K562 (cell line): ENCODE results near the gene GOLPH3L. TPM values are rescaled to one million over a fixed set of nuclear protein-coding genes. Genes with fewer than 3 reads are reported as not detected.

Source experiments
- ATAC-seq: fragments of 200-7000 bp; cut with Tn5 transposase; 3 replicates; pipeline ENCODE4 v1.9.1; 2020; ENCODE audit warnings: moderate library complexity
- BruUV-seq: library from RNA; stranded (reverse); fragments of 400-500 nt; replicated peaks from 2 replicates; lab custom pipeline; 2021; lab: Mats Ljungman, UMichigan
- CTCF ChIA-PET: fragments of 300-600 bp; formaldehyde crosslinking; extraction: SDS; loops from one replicate; lab custom pipeline; 2021; ENCODE audit warnings: low intra/inter-chr PET ratio; lab: Yijun Ruan, JAX
- POLR2A ChIA-PET: fragments of 300-600, 350-650 bp; sonication (Branson Sonifier 250); formaldehyde crosslinking; extraction: SDS; loops from one replicate; lab custom pipeline; 2021; ENCODE audit warnings: antibody characterized with exemption, inconsistent platforms; lab: Yijun Ruan, JAX
- DNase-seq, 4 experiments: peaks; one replicate each; pipeline versions ENCODE4 v3.0.0 to v3.0.0-alpha.2; 2011 to 2018; ENCODE audit warnings: low spot score in 3 of 4, mixed read lengths in 3 of 4; ENCODE audit errors: extremely low read depth in 1 of 4
- FAIRE-seq: peaks from 2 replicates; lab custom pipeline; 2011; peaks lifted over from hg19 to GRCh38; lab: Jason Lieb, UNC
- H2AFZ ChIP-seq: 2 replicates; pipeline ENCODE4 v1.6.0; 2011; ENCODE audit warnings: low read depth, low read length, control low read depth, inconsistent platforms
- H3K27ac ChIP-seq: fragments of 200-600 bp; 3 replicates; pipeline ENCODE4 v1.8.0; 2011; ENCODE audit warnings: low read depth, mild to moderate bottlenecking, control low read depth, inconsistent platforms, low read length, moderate library complexity, mixed read lengths; ENCODE audit errors: extremely low read depth
- H3K27me3 ChIP-seq, 2 experiments: fragments of 300-600 bp in 1 of 2; 2 replicates in 1 of 2; 3 replicates in 1 of 2; pipeline versions ENCODE4 v1.6.0 to v1.8.0; 2011; ENCODE audit warnings: inconsistent platforms in 2 of 2, low read length in 2 of 2, mild to moderate bottlenecking in 1 of 2, mixed read lengths in 1 of 2, moderate library complexity in 1 of 2; ENCODE audit not compliant: control insufficient read depth in 2 of 2, insufficient read depth in 2 of 2
- H3K36me3 ChIP-seq: fragments of 300-600 bp; 3 replicates; pipeline ENCODE4 v1.8.0; 2011; ENCODE audit warnings: mild to moderate bottlenecking, low read length, inconsistent platforms; ENCODE audit not compliant: control insufficient read depth, insufficient read depth
- H3K4me1 ChIP-seq, 2 experiments: fragments of 200-600 bp in 1 of 2; replicated peaks in 1 of 2; 2 replicates in 1 of 2; 3 replicates in 1 of 2; pipeline versions ENCODE4 v1.5.1 to v1.8.0; 2011; ENCODE audit warnings: inconsistent platforms in 2 of 2, low read length in 2 of 2, mild to moderate bottlenecking in 1 of 2, mixed read lengths in 1 of 2, moderate library complexity in 1 of 2; ENCODE audit not compliant: control insufficient read depth in 2 of 2, insufficient read depth in 2 of 2
- H3K4me2 ChIP-seq: 2 replicates; pipeline ENCODE4 v1.6.1; 2011; ENCODE audit warnings: low read length, control low read depth, inconsistent platforms, mixed read lengths; ENCODE audit not compliant: insufficient read depth
- H3K4me3 ChIP-seq: fragments of 200-600 bp; sonication (generic), shearing (Covaris generic); 2 replicates; pipeline ENCODE4 v1.5.1; 2016; ENCODE audit warnings: control low read depth, inconsistent platforms
- H3K79me2 ChIP-seq: fragments of 200-600 bp; 3 replicates; pipeline ENCODE4 v1.8.0; 2011; ENCODE audit warnings: low read length, inconsistent platforms; ENCODE audit not compliant: control insufficient read depth, insufficient read depth
- H3K9ac ChIP-seq, 2 experiments: 2 replicates each; pipeline versions ENCODE4 v1.6.0 to v1.6.1; 2011; ENCODE audit warnings: low read depth in 2 of 2, low read length in 2 of 2, control low read depth in 1 of 2, inconsistent platforms in 1 of 2, mild to moderate bottlenecking in 1 of 2, mixed read lengths in 1 of 2; ENCODE audit not compliant: insufficient read depth in 1 of 2
- H3K9me1 ChIP-seq: one replicate; pipeline ENCODE4 v1.6.0; 2011; ENCODE audit warnings: inconsistent platforms, mild to moderate bottlenecking, low read length, moderate library complexity; ENCODE audit not compliant: control insufficient read depth, insufficient read depth
- H3K9me3 ChIP-seq: replicated peaks from 2 replicates; pipeline ENCODE4 v1.5.1; 2011; ENCODE audit warnings: low read depth, low read length, inconsistent platforms; ENCODE audit not compliant: control insufficient read depth, insufficient read depth
- H4K20me1 ChIP-seq: replicated peaks from 2 replicates; pipeline ENCODE4 v1.6.1; 2011; ENCODE audit warnings: low read length, inconsistent platforms, mixed read lengths; ENCODE audit not compliant: control insufficient read depth, insufficient read depth
- CHD1 ChIP-seq: fragments of 200-600 bp; sonication (generic); IDR thresholded peaks from one replicate; pipeline ENCODE4 v1.6.1; 2012; ENCODE audit warnings: mild to moderate bottlenecking, moderate library complexity, low read length, inconsistent platforms
- FUS ChIP-seq: fragments of 200-400 bp; formaldehyde crosslinking; optimal IDR thresholded peaks from 2 replicates; pipeline ENCODE3; 2017; ENCODE audit warnings: low read depth, low read length
- HOXB6 ChIP-seq: fragments of 250-450 bp; sonication (Bioruptor Pico); IDR thresholded peaks from 2 replicates; pipeline ENCODE4 v1.5.1; 2022; ENCODE audit warnings: mild to moderate bottlenecking, borderline replicate concordance
- KDM5B ChIP-seq: fragments of 200-600 bp; sonication (generic); IDR thresholded peaks from 2 replicates; pipeline ENCODE4 v1.6.1; 2012; ENCODE audit warnings: low read depth, mild to moderate bottlenecking, moderate library complexity, low read length, control low read depth, inconsistent platforms; ENCODE audit not compliant: insufficient replicate concordance
- MED1 ChIP-seq: sonication (generic); formaldehyde crosslinking; IDR thresholded peaks from 2 replicates; pipeline ENCODE4 v1.8.1; 2023; ENCODE audit warnings: missing genetic modification reagents, borderline replicate concordance
- MYC ChIP-seq, 2 experiments: fragments of 250-450 bp in 1 of 2; sonication (Bioruptor Pico) in 1 of 2; IDR thresholded peaks; 2 replicates each; pipeline versions ENCODE4 v1.5.1 to v1.6.1; 2012 to 2021; ENCODE audit warnings: low read depth in 2 of 2, borderline replicate concordance in 1 of 2, improper control_type of control experiment in 1 of 2, low read length in 1 of 2, mild to moderate bottlenecking in 1 of 2, moderate library complexity in 1 of 2
- NCOA1 ChIP-seq: fragments of 450-650 bp; IDR thresholded peaks from 2 replicates; pipeline ENCODE4 v1.6.1; 2016; ENCODE audit warnings: low read depth
- NELFE ChIP-seq: IDR thresholded peaks from 2 replicates; pipeline ENCODE4 v1.6.1; 2011; ENCODE audit warnings: mild to moderate bottlenecking; ENCODE audit not compliant: insufficient read depth, insufficient read length
- NFATC3 ChIP-seq: fragments of 450-650 bp; IDR thresholded peaks from 2 replicates; pipeline ENCODE4 v1.6.1; 2017; ENCODE audit warnings: mild to moderate bottlenecking
- TBL1XR1 ChIP-seq, 2 experiments: IDR thresholded peaks; 2 replicates each; pipeline ENCODE4 v1.6.1; 2012; ENCODE audit warnings: improper control_type of control experiment in 2 of 2, low read length in 2 of 2, mild to moderate bottlenecking in 1 of 2
- ZNF639 ChIP-seq, 2 experiments: fragments of 200-800 bp in 1 of 2; sonication (Bioruptor generic) in 1 of 2; sonication (generic) in 1 of 2; formaldehyde crosslinking in 1 of 2; IDR thresholded peaks in 1 of 2; conservative IDR thresholded peaks in 1 of 2; 2 replicates each; pipeline versions ENCODE4 v1.5.0 to v1.6.1; 2016 to 2020; ENCODE audit warnings: missing compliant biosample characterization in 1 of 2, missing genetic modification characterization in 1 of 2, missing genetic modification reagents in 1 of 2
- WGBS: fragments of 100-300 bp; shearing (Covaris generic); methylation state at CpG from one replicate; pipeline ENCODE4 v1.1.6; 2016; ENCODE audit warnings: low coverage, mixed read lengths; ENCODE audit not compliant: insufficient coverage; ENCODE audit errors: missing lambda C conversion rate; 5-methylcytosine and 5-hydroxymethylcytosine counted together
- in situ Hi-C: fragments of 300-500 bp; cut with MboI; formaldehyde crosslinking; loops from 4 replicates; pipeline ENCODE4 v1.15.0; 2018; ENCODE audit warnings: inconsistent platforms, mixed read lengths
- intact Hi-C: fragments of 100-400 bp; cut with micrococcal nuclease; formaldehyde crosslinking; loops from 2 replicates; pipeline ENCODE4 v1.14.2; 2022
- polyA plus RNA-seq, 8 experiments: library from polyadenylated mRNA; depleted of rRNA in 4 of 8; stranded (reverse) in 5 of 8; unstranded in 3 of 8; fragments of >200 nt; fragmentation: Nextera tagmentation in 2 of 8; fragmentation: Illumina TruSeq in 1 of 8; extraction: Ambion mirVana in 2 of 8; extraction: Trizol in 1 of 8; gene quantifications; 2 replicates each; pipeline versions ENCODE4 v1.2.1 to v1.2.3, GENCODE V29; 2011 to 2014; ENCODE audit warnings: inconsistent platforms in 1 of 8, missing spikeins in 1 of 8
- total RNA-seq, 7 experiments: library from RNA; depleted of rRNA in 6 of 7; stranded (reverse); fragments of >200 nt in 6 of 7; fragmentation: Illumina TruSeq in 2 of 7; extraction: Trizol in 2 of 7; gene quantifications; 2 replicates each; pipeline versions ENCODE4 v1.2.1 to v1.2.3, GENCODE V29; 2011 to 2021; ENCODE audit warnings: low replicate concordance in 1 of 7
- TF ChIP-seq, protein P1 (sequence below): sonication (generic); formaldehyde crosslinking; IDR thresholded peaks from 2 replicates; pipeline ENCODE4 v1.8.1; 2023; ENCODE audit warnings: missing genetic modification reagents, mild to moderate bottlenecking, borderline replicate concordance
- TF ChIP-seq, protein P2 (sequence below): sonication (generic); formaldehyde crosslinking; IDR thresholded peaks from 2 replicates; pipeline ENCODE4 v1.8.1; 2022; ENCODE audit warnings: missing genetic modification reagents

GOLPH3L gene
- total and polyA plus RNA-seq, 9 of the 15 experiments (the other 6 are each of a cell fraction or from before 2014, with no cell fraction given), result 8.1 to 42.1 (median 21.6) TPM

DNA sequence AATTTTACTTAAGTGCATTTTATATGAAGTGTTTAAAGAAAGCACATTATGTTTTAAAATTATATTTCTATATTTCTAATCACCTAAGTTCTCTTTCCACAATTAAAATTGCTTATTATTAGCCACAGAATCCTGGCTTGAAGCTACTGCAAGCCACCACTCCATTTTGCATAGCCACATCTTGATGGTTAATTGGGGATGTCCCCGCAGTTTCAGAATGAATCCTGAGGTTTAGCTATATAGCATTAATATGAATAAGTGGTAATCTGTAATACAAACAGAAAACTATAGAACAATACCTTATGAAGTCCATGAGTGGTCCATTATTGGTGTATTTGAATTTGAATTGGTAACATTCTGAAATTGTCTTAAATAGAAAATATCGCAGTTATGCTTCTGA lies 11.6 kb upstream of the GOLPH3L start:
- Histone ChIP-seq H3K79me2 (no peaks in the 10 kb centered on the region), H2AFZ (no peak overlapping the region), H3K4me1 (peaks cover 0 to 16% of the 10 kb centered on the region in 2 experiments; a peak in 3 of 5 replicates), H4K20me1 (no peaks in the 10 kb centered on the region), H3K9me3 (no peaks in the 10 kb centered on the region), H3K4me2 (no peak overlapping the region), H3K9ac (no peak overlapping the region), H3K27ac (no peak overlapping the region), H3K36me3 (no peaks in the 10 kb centered on the region), H3K4me3 (no peak overlapping the region), H3K9me1 (no peaks in the 10 kb centered on the region), H3K27me3 (no peaks in the 10 kb centered on the region)
- 65% methylated on average over 2 of the region's 2 CpGs for WGBS
- no TSS peak for BruUV-seq
- CTCF ChIA-PET, result no interaction called here
- intact Hi-C loops, result no loop called here
- ATAC-seq, result no peak
- FAIRE-seq, result no peak
- in situ Hi-C loops, result no loop called here
- DNase-seq, result no peak
- POLR2A ChIA-PET, result no interaction called here
- TF ChIP-seq MYC (IDR thresholded peaks at IDR 0.05; ENCODE audit: low read depth, low read length), result no peak
- no peak for TF ChIP-seq MYC (CRISPR knock-in tag; IDR thresholded peaks at IDR 0.05; ENCODE audit: borderline replicate concordance, low read depth)
- no peak for TF ChIP-seq HOXB6 (CRISPR knock-in tag)
- TF ChIP-seq, protein P1, sequence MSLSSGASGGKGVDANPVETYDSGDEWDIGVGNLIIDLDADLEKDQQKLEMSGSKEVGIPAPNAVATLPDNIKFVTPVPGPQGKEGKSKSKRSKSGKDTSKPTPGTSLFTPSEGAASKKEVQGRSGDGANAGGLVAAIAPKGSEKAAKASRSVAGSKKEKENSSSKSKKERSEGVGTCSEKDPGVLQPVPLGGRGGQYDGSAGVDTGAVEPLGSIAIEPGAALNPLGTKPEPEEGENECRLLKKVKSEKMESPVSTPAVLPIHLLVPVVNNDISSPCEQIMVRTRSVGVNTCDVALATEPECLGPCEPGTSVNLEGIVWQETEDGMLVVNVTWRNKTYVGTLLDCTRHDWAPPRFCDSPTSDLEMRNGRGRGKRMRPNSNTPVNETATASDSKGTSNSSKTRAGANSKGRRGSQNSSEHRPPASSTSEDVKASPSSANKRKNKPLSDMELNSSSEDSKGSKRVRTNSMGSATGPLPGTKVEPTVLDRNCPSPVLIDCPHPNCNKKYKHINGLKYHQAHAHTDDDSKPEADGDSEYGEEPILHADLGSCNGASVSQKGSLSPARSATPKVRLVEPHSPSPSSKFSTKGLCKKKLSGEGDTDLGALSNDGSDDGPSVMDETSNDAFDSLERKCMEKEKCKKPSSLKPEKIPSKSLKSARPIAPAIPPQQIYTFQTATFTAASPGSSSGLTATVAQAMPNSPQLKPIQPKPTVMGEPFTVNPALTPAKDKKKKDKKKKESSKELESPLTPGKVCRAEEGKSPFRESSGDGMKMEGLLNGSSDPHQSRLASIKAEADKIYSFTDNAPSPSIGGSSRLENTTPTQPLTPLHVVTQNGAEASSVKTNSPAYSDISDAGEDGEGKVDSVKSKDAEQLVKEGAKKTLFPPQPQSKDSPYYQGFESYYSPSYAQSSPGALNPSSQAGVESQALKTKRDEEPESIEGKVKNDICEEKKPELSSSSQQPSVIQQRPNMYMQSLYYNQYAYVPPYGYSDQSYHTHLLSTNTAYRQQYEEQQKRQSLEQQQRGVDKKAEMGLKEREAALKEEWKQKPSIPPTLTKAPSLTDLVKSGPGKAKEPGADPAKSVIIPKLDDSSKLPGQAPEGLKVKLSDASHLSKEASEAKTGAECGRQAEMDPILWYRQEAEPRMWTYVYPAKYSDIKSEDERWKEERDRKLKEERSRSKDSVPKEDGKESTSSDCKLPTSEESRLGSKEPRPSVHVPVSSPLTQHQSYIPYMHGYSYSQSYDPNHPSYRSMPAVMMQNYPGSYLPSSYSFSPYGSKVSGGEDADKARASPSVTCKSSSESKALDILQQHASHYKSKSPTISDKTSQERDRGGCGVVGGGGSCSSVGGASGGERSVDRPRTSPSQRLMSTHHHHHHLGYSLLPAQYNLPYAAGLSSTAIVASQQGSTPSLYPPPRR (CRISPR knock-in tag), result no peak
- no peak for TF ChIP-seq KDM5B
- TF ChIP-seq, protein P2, sequence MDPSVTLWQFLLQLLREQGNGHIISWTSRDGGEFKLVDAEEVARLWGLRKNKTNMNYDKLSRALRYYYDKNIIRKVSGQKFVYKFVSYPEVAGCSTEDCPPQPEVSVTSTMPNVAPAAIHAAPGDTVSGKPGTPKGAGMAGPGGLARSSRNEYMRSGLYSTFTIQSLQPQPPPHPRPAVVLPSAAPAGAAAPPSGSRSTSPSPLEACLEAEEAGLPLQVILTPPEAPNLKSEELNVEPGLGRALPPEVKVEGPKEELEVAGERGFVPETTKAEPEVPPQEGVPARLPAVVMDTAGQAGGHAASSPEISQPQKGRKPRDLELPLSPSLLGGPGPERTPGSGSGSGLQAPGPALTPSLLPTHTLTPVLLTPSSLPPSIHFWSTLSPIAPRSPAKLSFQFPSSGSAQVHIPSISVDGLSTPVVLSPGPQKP (CRISPR knock-in tag), result no peak
- TF ChIP-seq NFATC3, result no peak
- TF ChIP-seq ZNF639 (CRISPR knock-in tag; conservative IDR thresholded peaks at IDR 0.05 in 1 of 2, IDR thresholded peaks at IDR 0.05 in 1 of 2), result no peak
- no peak for TF ChIP-seq NELFE
- TF ChIP-seq FUS, result no peak
- TF ChIP-seq TBL1XR1 (IDR thresholded peaks at IDR 0.05; ENCODE audit: low read length in 2 of 2), result no peak
- TF ChIP-seq CHD1, result no peak
- TF ChIP-seq MED1 (CRISPR knock-in tag), result no peak
- TF ChIP-seq NCOA1, result no peak
